Fibroblast of upper back skin (primary cell): Measurements from ENCODE around the gene SP110.
"Not testable (repeated sequence)": the region's sequence is repeated elsewhere in the genome, so short reads cannot be mapped to it uniquely, and the experiment has no call there.

Source experiments
- DNase-seq: peaks from one replicate; pipeline ENCODE4 v3.0.0-alpha.2; 2013

SP110 gene

GRCh38 chr2:230219419-230220331 lies at the start of gene SP110:
SP110 (minus strand) TSS chr2:230219984; CDS start chr2:230216927, 3,057 bp downstream.
- DNase-seq: peak; percentile 78

DNA sequence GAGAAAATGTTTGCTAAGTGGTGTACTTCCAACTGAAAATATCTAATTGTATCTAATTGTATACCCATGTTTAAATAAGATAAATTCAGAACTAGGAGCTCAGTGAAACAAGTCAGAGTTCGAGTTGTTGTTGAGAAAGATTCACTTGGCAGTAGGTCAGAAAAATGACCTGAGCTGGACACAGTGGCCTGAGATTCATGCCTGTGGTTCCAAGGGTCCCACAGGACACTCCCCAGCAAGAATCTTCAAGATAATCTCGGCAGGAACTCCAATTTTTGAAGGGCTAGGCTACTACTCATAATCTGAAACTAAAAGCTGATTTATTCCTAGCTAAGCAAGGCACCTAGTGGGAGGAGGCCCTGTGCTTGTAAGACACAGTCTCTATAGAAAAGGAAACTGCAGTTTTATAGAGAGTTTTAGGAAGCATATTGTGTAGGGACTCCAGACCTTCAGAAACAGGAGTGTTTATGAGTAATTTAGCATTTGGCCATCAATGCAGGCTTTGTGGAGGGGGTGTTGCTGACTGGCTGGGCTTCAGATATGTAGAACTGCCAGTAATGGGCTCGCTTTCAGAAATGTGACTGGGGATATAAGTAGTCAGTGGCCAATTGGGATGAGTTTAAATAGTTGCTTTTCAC lies 48.9 kb upstream of the SP110 start:
- DNase-seq: no peak

- DNase-seq: no peak
Measured at GRCh38 chr2:230267556-230267955, 47.8 kb upstream of the SP110 start.

GRCh38 chr2:230267059-230267458 lies 47.3 kb upstream of the SP110 start:
- no peak for DNase-seq

DNA sequence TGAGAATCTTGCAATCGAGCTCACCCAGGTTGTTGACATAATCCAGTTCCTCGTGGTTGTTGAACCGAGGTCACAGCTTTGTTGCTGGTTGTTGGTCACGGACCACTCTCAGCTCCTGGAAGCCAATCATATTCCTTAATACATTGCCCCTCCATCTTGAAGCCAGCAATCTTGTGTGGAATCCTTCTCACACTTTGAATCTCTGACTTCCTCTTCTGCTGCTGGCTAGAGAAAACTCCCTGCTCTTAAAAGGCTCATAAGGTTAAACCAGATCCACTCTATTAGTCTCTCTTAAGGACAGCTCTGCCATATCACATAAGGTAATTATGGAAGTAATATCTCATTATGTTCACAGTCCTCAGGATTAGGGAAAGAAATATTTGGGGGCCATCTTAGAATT lies 46.9 kb upstream of the SP110 start:
- no peak for DNase-seq

- not testable (repeated sequence) for DNase-seq
Measured at GRCh38 chr2:230264945-230265344, 45.2 kb upstream of the SP110 start.

- DNase-seq: no peak
Measured at GRCh38 chr2:230262246-230262645, 42.5 kb upstream of the SP110 start.

DNA sequence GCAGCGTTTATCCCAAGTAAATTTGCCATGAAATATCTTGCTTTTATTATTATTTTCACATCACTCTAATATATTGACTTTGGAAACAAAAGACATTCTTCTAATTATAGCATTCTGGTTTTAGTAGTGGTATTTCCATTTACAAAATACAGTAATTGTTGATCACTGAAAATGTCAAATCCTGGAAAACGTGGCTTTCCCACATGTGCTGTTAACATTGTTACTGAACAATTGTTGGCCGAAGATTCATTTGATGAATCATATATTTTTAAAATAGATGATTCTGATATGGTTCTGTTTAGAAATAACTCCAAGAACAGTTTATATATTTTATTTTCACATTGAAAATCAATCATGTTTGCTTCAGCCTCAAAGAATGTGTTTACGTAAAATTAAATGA lies 38.7 kb upstream of the SP110 start:
- DNase-seq: no peak

DNA sequence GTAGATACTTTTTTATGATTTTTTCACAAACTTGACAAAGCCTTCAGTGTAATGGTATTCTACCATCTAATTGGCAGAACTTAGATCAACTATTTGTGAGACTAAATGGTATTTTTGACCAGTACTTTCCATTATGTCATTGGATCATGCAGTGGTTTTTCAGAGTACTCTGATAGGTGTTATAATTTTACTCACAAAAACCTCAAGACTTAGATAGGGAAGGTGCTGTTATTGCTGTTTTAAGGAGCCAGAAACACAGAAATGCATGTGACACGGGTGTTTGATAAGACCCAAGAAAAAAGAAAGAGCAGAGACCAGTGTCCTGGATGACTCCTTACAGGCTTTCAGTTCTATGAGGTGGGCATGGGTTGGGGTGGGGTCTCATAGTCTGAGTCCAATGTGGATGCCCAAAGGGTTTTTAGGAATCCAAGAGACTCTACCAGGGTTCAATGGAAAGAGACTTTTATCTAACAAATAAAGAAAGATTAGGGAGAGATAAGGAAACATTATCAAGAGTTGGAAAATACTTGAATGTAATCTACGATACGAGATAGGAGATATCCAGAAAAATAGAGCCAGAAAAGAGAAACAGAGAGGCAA lies 37.0 kb upstream of the SP110 start:
- DNase-seq: no peak

- DNase-seq: no peak
Measured at GRCh38 chr2:230254152-230254881, 34.5 kb upstream of the SP110 start.

DNA sequence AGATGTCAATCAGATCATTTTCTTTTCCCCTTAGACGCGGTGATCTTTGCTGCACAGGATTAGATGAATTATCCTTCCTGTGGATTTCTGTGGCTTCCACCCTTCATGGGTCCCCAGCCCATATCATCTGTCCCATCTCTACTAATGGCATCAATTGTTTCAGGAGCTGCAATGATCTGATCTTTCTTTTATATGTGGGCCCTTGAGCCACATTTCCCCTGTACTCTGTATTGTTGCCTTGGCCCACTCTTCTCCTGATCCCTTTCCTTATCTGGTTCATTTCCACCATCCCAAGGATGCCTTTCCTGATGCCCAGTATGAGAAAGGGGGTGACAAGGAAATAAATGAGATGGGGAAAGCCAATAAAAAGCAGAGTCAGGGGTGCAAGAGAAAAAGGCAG lies 30.4 kb upstream of the SP110 start:
- DNase-seq: no peak

GRCh38 chr2:230246206-230246605 lies 26.4 kb upstream of the SP110 start:
- no peak for DNase-seq

DNA sequence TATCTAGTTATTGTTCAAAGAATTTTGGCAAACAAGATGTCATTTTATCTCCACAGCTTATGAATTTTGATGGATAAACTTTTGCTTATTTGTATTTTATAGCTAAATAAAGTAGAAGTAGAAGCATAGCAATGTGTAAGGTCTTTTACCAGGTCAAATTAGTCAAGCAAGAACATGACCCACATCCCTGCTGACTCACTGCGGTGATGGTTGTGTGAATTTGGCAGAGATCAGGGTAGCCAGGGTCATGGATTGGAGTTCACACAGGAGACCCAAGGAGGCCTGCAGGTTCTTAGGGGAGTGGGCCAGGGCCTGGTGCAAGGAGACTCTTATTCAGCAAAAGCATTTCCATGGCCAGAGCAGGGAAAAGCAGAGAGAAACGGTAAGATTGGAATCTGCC lies 24.4 kb upstream of the SP110 start:
- DNase-seq: no peak

DNA sequence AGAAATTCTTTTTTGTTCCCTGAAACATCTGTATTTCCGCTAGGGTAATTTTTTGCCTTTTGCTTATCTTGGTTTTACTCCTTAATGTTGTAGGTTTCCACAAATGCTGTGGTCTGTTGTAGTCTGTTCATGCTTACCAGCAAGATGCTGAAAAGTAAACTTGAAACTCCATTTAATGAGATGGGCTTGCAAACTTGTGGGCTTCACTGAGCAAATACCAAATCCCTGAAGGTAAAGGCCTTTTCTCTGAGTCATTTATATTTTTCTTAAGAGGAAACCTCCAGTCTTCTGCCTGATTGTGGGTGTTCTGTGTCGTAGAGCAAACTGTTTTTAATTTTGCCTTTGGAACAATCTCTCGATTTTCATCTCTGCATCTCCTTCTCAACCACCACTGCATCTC lies 15.1 kb upstream of the SP110 start:
- peak; percentile 24 for DNase-seq

GRCh38 chr2:230234122-230234722 lies 14.4 kb upstream of the SP110 start:
- no peak for DNase-seq

DNA sequence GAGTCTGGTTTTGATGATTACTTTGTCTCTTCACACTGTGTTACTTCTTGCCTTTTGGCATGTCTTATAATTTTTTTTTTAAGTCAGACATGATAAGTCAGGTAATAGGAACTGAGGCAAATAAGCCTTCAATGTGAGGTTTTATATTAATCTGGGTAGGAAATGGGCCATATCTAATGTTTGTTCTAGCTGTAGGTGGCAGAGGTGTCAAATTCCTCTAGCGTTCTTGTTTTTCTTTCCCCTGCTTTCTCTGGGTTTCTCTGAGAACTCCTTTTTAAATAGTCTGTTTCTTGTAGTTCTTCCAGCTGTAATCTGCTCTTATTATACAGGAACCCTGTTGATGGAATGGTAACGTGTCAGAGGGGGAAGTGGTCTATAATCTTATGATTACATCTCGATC lies 11.5 kb upstream of the SP110 start:
- no peak for DNase-seq

DNA sequence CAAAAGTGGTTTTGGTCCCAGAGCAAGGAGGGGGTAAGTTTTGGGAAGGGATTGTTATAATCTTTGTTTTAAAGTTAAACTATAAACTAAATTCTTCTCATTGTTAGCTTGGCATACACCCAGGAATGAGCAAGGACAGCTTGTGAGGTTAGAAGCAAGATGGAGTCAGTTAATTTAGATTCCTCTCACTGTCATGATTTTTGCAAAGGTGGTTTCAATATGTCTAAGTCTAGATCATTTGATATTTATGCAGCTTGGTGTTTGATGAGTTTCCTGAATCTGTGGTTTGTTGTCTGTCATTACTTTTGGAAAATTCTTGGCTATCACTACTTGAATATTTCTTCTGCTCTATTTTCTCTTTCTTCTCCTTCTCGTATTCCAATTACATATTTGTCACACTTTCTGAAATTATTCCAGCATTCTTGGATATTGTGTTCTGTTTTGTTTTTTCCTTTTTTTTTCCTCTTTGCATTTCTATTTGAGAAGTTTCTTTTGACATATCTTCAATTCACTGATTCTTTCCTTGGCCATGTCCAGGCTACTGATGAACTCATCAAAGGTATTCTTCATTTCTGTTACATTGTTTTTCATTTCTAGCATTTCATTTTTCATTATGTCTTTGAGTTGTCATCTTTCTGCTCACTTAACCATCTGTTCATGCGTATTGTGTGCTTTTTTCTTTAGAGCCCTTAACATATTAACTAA lies 10.9 kb upstream of the SP110 start:
- no peak for DNase-seq

DNA sequence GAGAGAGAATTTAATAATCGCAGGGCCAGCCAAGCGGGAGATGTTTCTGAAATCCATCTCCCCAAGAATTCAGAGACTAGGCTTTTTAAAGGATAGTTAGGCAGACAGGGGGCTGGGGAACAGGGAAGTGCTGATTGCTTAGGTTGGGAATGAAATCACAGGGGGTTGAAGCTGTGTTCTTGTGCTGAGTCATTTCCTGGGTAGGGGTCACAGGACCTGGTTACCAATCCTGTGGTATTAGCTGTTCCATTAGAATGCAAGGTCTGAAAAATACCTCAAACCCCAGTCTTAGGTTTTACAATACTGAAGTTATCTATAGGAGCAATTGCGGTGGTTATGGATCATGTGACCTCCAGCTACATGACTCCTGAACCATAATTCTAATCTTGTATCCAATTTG lies 10.3 kb upstream of the SP110 start:
- peak; percentile 79 for DNase-seq

DNA sequence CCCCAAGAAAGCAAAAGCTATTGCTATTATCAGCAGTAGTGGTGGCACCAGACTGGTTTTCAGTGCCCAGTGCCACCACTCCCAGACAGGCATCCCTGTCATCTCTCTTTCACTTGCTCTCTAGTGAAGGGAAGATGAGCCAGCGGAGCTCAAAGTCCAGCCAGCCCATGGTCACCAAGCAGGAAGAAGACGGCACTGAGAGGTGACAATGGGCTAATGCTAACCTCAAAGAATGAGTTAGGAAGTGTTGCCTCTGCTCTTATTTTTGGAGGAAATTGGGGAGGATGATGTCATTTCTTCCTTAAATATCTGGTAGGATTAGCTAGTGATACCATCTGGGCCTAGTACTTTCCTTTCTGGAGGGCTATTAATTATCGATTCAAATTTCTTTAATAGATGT lies 7.4 kb upstream of the SP110 start:
- DNase-seq: no peak

DNA sequence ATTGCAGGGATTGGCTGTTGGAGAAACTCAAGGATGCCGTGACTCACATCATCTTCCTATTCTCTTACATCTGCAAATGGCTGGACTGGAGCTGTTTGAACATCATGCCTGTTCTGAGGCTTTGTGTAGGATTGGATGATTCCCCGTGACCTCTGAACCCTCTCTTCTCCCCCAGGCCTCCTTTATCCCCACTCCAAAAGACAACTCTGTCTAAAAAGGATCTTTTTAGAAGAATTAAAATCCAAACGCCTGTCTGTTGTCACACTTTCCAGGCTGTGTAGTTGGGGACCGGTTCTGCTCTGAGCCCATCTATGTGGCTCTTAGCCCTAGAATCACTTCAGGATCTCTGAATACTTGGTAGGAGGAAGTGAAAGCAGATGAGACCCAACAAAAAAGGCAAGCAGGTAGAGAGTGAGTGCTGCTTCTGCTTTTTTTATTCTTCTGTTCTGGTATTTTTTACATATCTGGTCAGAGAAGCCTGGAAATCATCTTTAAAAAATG lies 6.3 kb upstream of the SP110 start:
- DNase-seq: no peak

GRCh38 chr2:230225486-230225885 lies 5.7 kb upstream of the SP110 start, which contains the start of gene SP140:
SP140 (plus strand) TSS chr2:230225736; CDS start chr2:230225845, 109 bp downstream.
- DNase-seq: no peak

GRCh38 chr2:230224458-230224857 lies 4.7 kb upstream of the SP110 start:
- DNase-seq: no peak
